ENCODE data around the gene TMEM95. TPM values are rescaled to one million over a fixed set of nuclear protein-coding genes. Genes with fewer than 3 reads are reported as not detected.

Gene TMEM95
- total RNA-seq, 1 experiment from 2014 or later: not detected

GRCh38 chr17:7369825-7370224, 14.9 kb downstream of the TMEM95 start:
- no peak for ATAC-seq
- no peak overlapping the region for H3K4me3 ChIP-seq (replicated peaks in 1 of 2; ENCODE audit: low read depth in 1 of 2, low read length in 2 of 2)
- no peaks in the 10 kb centered on the region for H3K36me3 ChIP-seq (ENCODE audit: control insufficient read depth in 1 of 2, insufficient read depth in 2 of 2, low read length in 2 of 2)
- CTCF ChIA-PET: interaction anchor here (0.9 kb wide), 1 partner anchor 14 kb away, joined by 4 read pairs; no protein-coding TSS in a partner anchor
- H3K4me1 ChIP-seq (ENCODE audit: control insufficient read depth in 1 of 2, insufficient read depth in 2 of 2, low read length in 2 of 2): no peaks in the 10 kb centered on the region
- no TSS peak for BruUV-seq (replicated peaks)
- no peaks in the 10 kb centered on the region for H3K79me2 ChIP-seq (ENCODE audit: insufficient read depth, low read length)
- intact Hi-C loops (cut with micrococcal nuclease): no loop called here
- DNase-seq (ENCODE audit: low read depth, low spot score): no peak
- RAD21 ChIA-PET (ENCODE audit: low non-redundant PET in 1 of 2, low total read pairs in 2 of 2, uncharacterized antibody in 2 of 2, unreplicated experiment in 2 of 2): no interaction called here
- TF ChIP-seq YY1 (IDR thresholded peaks at IDR 0.05; ENCODE audit: extremely low read depth, insufficient replicate concordance, low read depth, low read length) (no peak), SIN3A (IDR thresholded peaks at IDR 0.05; ENCODE audit: low read depth) (no peak), REST (IDR thresholded peaks at IDR 0.05; ENCODE audit: low read depth) (no peak), EGR1 (IDR thresholded peaks at IDR 0.05; ENCODE audit: low read depth) (no peak), POLR2AphosphoS5 (IDR thresholded peaks at IDR 0.05; ENCODE audit: low read depth, low read length) (no peak), SP1 (IDR thresholded peaks at IDR 0.05; ENCODE audit: low read depth) (no peak)
- H3K9me3 ChIP-seq (ENCODE audit: control insufficient read depth in 1 of 2, insufficient read depth in 1 of 2, low read depth in 1 of 2, low read length in 2 of 2): no peaks in the 10 kb centered on the region
- no peak overlapping the region for H2AFZ ChIP-seq (ENCODE audit: low read depth, low read length, poor library complexity, severe bottlenecking)
- H3K9ac ChIP-seq (ENCODE audit: low read length): no peak overlapping the region
- no peaks in the 10 kb centered on the region for H3K27me3 ChIP-seq (ENCODE audit: insufficient read depth, low read length)
- H3K9me2 ChIP-seq (ENCODE audit: insufficient read depth): no peaks in the 10 kb centered on the region
- POLR2A ChIA-PET: no interaction called here
- no peak overlapping the region for H3K4me2 ChIP-seq (ENCODE audit: low read length)
- H3K27ac ChIP-seq (ENCODE audit: low read depth, low read length): no peak overlapping the region
- H4K20me1 ChIP-seq (ENCODE audit: insufficient read depth): no peaks in the 10 kb centered on the region

- no peak for ATAC-seq
- Histone ChIP-seq H3K27me3 (ENCODE audit: insufficient read depth, low read length) (no peaks in the 10 kb centered on the region), H3K4me1 (ENCODE audit: control insufficient read depth in 1 of 2, insufficient read depth in 2 of 2, low read length in 2 of 2) (no peaks in the 10 kb centered on the region), H3K4me2 (ENCODE audit: low read length) (no peak overlapping the region), H2AFZ (ENCODE audit: low read depth, low read length, poor library complexity, severe bottlenecking) (no peak overlapping the region), H3K36me3 (ENCODE audit: control insufficient read depth in 1 of 2, insufficient read depth in 2 of 2, low read length in 2 of 2) (no peaks in the 10 kb centered on the region), H3K4me3 (replicated peaks in 1 of 2; ENCODE audit: low read depth in 1 of 2, low read length in 2 of 2) (no peak overlapping the region), H3K9ac (ENCODE audit: low read length) (no peak overlapping the region), H3K79me2 (ENCODE audit: insufficient read depth, low read length) (no peaks in the 10 kb centered on the region), H3K27ac (ENCODE audit: low read depth, low read length) (no peak overlapping the region), H4K20me1 (ENCODE audit: insufficient read depth) (no peaks in the 10 kb centered on the region), H3K9me2 (ENCODE audit: insufficient read depth) (no peaks in the 10 kb centered on the region), H3K9me3 (ENCODE audit: control insufficient read depth in 1 of 2, insufficient read depth in 1 of 2, low read depth in 1 of 2, low read length in 2 of 2) (no peaks in the 10 kb centered on the region)
- CTCF ChIA-PET: interaction anchor here (0.9 kb wide), 1 partner anchor 15 kb away, joined by 4 read pairs; no protein-coding TSS in a partner anchor
- no TSS peak for BruUV-seq (replicated peaks)
- no peak for DNase-seq (ENCODE audit: low read depth, low spot score)
- intact Hi-C loops (cut with micrococcal nuclease): no loop called here
- RAD21 ChIA-PET (ENCODE audit: low non-redundant PET in 1 of 2, low total read pairs in 2 of 2, uncharacterized antibody in 2 of 2, unreplicated experiment in 2 of 2): no interaction called here
- no peak for TF ChIP-seq CBX3 (IDR thresholded peaks at IDR 0.05; ENCODE audit: low read depth)
- TF ChIP-seq EZH2phosphoT487 (IDR thresholded peaks at IDR 0.05; ENCODE audit: borderline replicate concordance): no peak
- TF ChIP-seq ATF3 (IDR thresholded peaks at IDR 0.05): no peak
- no peak for TF ChIP-seq SP1 (IDR thresholded peaks at IDR 0.05; ENCODE audit: low read depth)
- TF ChIP-seq JUND (IDR thresholded peaks at IDR 0.05): no peak
- TF ChIP-seq YY1 (IDR thresholded peaks at IDR 0.05; ENCODE audit: extremely low read depth, insufficient replicate concordance, low read depth, low read length): no peak
- TF ChIP-seq SRF (IDR thresholded peaks at IDR 0.05; ENCODE audit: low read depth): no peak
- no peak for TF ChIP-seq EGR1 (IDR thresholded peaks at IDR 0.05; ENCODE audit: low read depth)
- no peak for TF ChIP-seq TCF7L2 (IDR thresholded peaks at IDR 0.05; ENCODE audit: borderline replicate concordance, extremely low read depth, insufficient read depth, insufficient read length)
- no peak for TF ChIP-seq FOSL1 (IDR thresholded peaks at IDR 0.05; ENCODE audit: low read depth)
- POLR2A ChIA-PET: no interaction called here
These were observed 15.9 kb downstream of the TMEM95 start for GRCh38 chr17:7370853-7371252.
